Measurements from ENCODE around the gene ARHGAP15.
A peak's percentile ranks its signal among the peaks of the same experiment; 100 is the strongest.

ARHGAP15 gene

DNA sequence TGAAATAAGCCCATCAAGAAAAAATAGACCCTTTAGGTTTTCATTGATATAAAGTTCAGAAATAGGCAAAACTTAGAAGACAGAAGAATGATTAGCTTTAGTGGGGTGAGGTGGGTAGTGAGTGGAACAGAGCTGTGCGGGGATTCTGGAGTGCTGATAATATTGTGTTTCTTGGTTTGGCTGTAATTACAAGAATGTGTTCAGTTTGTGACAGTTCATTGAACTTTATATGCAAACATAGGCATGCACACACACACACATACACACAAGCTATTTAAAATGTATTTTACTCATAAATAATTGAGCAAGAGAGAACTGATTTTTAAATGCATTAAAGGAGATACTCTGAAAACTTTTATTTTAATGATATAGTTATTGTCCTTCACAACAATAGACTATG, 17.1 kb downstream of the ARHGAP15 start:
- DNase-seq, result no peak

GRCh38 chr2:143146815-143147530, 17.8 kb downstream of the ARHGAP15 start:
- no peak for DNase-seq

GRCh38 chr2:143148011-143148410, 18.8 kb downstream of the ARHGAP15 start:
- no peak for DNase-seq

GRCh38 chr2:143148757-143149156, 19.5 kb downstream of the ARHGAP15 start:
- no peak for DNase-seq

DNA sequence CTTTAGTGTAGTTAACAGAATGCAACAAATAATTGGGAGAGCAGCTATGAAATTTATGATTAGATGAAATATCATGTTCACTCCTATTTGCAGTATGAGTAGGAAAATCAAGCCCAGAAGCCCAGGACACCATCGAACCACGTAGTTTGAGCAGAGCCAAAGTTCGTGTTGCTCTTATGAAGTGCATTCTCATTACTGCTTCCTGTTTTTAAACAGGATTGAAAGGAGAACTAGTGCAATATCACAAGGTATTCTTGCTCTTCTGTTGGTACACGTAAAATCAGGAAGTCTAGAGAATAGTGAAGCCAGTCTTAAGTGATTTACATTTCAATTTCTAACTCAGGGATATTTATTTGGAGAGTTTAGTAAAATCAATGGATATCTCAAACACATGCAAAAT, 21.1 kb downstream of the ARHGAP15 start:
- no peak for DNase-seq

GRCh38 chr2:143151111-143151752, 22.0 kb downstream of the ARHGAP15 start:
- DNase-seq, result no peak

GRCh38 chr2:143152219-143152618, 23.0 kb downstream of the ARHGAP15 start:
- DNase-seq, result no peak

- DNase-seq, result no peak
Observed at GRCh38 chr2:143152637-143153036, 23.4 kb downstream of the ARHGAP15 start.

- DNase-seq, result no peak
Observed at GRCh38 chr2:143155661-143156060, 26.4 kb downstream of the ARHGAP15 start.

DNA sequence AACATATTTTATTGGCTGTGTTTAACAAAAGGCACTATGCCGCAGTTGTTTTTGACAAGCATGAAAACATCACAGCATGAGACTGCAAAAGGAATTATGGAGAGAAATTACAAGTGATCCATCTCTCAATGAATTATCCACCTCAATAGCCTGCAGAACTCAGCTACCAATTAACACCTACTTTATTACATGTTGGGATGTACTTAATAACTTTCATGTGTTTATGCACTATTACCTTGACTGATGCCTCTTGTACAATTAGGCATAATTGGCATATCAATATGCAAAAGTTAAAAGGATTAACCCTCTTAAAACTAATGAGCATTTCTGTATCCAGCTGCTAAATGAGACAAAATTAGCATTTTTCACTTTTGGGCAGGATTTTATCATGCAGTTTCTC, 27.8 kb downstream of the ARHGAP15 start:
- DNase-seq, result no peak

DNA sequence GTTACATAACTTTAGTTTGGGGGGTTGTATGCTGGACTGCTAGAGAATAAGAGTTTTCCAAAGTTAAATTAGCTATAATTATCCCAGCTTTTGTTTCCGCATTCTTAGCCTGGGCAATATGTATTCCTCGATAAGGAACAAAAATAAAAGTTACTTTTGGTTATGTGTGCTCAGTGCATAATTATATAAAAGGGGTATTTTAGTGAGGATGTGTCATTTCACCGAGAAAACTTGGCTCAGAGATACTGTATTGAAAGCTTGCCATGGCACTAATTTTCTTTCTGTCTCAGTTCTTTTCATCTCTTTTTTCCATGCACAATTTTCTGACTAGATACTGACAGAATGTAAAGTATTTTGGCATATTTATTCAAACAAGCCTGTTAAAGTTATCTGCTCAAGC, 28.2 kb downstream of the ARHGAP15 start:
- no peak for DNase-seq

DNA sequence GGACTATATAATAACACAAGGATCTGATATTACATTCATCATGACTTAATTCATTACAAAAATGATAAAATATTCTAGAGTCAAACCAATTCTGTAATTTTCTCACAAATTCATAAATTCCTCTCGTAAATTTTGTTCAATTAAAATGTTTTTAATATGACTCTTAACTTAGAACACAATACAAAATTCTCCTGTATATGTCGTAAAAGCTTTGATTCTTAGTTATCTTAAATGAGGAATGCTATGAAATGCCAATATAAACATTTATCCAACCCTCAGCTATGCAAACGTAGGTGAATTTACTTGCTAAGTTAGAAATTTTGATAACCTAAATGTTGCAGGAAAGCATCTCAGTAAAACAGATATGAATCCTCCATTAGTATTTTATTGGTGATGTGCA, 28.9 kb downstream of the ARHGAP15 start:
- no peak for DNase-seq

- DNase-seq, result no peak
Observed at GRCh38 chr2:143158551-143159485, 29.6 kb downstream of the ARHGAP15 start.

DNA sequence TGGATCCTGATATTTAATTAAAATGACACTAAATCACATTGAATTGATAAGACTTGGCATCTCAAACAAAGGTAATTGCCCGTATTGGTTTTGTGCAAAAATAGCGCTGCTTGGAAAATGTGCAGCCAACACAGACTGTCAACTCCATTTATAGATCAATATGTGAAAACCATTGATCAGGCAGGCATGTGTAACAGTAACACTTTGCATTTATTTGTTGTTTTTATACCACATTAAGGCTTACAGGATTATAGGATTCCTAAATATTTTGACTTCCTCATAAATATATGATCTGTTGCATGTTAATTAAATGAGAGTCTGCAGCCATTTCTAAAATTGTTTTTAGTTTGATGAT, 30.2 kb downstream of the ARHGAP15 start:
- DNase-seq, result no peak

DNA sequence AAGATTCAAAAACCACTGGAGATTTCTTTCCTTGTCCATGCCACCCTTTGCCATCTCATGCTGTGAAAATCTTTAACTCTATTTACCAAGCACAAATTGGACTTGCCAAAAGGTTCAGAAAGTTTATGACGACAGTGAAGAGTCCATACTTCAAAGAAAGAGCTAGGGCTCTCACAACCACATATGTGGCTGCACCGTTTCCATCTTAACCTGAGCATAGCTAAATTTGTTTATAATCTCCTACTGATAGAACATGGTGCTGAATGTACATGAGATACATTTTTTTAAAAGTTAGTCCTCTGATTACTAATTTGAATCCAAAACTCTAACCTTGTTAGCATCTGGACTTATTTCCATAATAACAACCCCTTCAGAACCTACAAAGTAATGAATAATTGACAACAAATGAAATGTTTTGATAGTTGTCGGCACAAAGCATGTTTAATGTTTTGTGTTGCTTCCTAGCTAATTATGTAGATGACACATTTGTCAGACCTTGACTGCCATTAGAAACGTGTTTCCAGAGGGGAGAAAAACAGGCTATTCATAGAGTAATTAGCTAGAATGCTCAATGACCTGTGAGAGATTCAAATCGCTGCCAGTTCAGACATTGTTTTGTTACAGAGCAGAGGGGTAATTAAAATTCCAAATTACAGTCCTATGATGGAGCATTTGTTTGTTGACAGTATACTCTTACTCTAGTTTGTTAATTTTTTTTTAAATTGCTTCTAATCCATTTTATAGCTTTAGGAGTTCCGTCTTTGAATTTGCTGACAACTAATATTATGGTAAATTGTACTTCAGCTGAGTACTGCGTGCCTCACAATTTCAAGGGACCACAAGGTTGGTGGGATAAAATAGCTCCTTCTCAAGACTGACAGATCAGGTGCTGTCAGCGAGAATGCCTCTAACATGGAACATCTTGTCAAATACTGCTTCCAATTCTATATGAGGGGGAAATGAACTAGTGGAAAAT, 31.8 kb downstream of the ARHGAP15 start:
- no peak for DNase-seq

- peak; percentile 29 for DNase-seq
Observed at GRCh38 chr2:143162123-143162837, 33.1 kb downstream of the ARHGAP15 start.

- no peak for DNase-seq
Observed at GRCh38 chr2:143162997-143163396, 33.8 kb downstream of the ARHGAP15 start.

GRCh38 chr2:143163499-143163898, 34.3 kb downstream of the ARHGAP15 start:
- no peak for DNase-seq

- DNase-seq, result no peak
Observed at GRCh38 chr2:143165291-143165690, 36.1 kb downstream of the ARHGAP15 start.

DNA sequence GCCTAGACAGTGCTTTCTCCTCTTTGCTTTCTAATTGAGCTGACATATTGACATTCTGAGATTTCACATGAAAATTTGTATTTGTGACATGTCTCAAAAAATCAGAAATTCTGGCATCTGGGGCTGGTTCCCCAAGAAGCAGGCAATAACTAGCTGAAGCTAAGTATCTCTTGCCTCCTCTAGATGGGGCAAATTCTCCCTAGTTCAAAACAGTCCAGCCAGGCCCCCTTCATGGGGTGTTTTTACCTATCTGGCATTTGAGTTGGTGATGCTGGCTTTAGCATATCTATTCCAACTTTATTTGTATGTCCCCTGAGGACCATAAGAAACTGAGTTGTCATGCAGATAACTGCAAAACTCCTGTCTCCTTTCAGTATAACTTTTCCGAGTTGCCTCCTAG, 39.9 kb downstream of the ARHGAP15 start:
- no peak for DNase-seq

DNA sequence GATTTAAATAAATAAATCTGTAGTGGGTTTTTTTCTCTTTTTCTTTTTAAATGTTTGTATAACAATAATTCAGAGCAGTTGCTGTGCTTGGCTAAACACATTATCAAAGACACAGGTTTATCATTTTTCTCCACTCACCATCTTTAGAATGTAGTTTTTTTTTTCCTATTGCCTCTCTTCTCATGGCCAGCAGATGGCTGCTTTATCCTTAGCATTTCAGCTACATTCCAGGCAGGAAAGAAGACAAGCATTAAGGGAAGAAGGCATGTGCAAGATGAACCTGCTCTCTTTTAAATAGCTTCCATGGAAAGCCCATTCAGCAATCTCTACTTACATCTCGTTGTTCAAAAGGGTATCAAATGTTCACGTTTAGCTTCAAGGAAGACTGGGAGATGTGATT, 42.6 kb downstream of the ARHGAP15 start:
- no peak for DNase-seq

GRCh38 chr2:143175438-143175837, 46.2 kb downstream of the ARHGAP15 start:
- DNase-seq, result no peak

All from DMS153 (cell line).